ENCODE data around the gene PPCDC. TPM values are rescaled to one million over a fixed set of nuclear protein-coding genes. Genes with fewer than 3 reads are reported as not detected.

Gene PPCDC
- polyA plus RNA-seq, 1 of the 3 experiments (the other 2 are of a cell fraction), result 19.8 TPM

DNA sequence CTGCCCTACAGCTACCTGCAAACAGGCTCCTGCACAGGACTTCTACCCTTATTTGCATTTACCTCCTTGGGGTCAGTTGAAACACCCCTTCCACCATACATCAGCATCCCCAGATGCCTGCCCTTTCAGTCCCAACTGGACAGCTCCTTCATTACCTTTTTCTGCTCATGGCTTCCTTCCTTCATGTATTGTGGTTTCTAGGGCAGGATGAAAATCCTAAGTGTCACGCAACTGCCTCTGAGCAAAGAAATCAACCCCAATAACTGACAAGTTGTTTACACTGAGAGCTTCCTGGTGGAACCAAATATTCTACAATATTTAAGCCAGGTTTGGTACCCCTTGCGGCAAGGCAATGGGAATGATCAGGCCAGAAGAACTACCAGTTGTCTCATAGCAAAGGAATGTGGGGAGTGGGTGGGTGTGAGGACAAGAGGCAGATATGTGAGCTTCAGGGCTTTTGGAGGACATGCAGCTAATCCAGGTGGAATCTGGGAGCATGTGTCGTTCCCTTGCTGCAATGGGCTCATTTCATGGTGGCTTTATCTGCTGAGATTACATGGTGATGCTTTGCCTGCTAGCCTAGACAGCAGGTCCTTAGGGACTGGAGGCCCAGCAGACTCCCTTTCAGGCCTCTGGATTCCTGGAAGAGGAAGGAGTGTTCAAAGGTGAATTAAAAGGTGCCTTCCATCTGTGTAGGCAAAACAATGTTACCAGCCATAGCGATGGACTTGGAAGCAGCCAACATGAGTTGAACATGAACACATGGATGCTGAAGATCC lies 34.9 kb downstream of the PPCDC start:
- Histone ChIP-seq H2AFZ (ENCODE audit: low read depth) (no peak overlapping the region), H3K9me2 (no peaks in the 10 kb centered on the region), H3K79me2 (ENCODE audit: insufficient read depth) (no peaks in the 10 kb centered on the region), H3K4me3 (ENCODE audit: low read depth in 2 of 2, low read length in 1 of 2) (no peak overlapping the region), H3K36me3 (replicated peaks in 1 of 2; ENCODE audit: control insufficient read depth in 1 of 2, insufficient read depth in 2 of 2, low read length in 1 of 2) (no peaks in the 10 kb centered on the region), H4K20me1 (ENCODE audit: insufficient read depth) (no peaks in the 10 kb centered on the region), H3K4me1 (ENCODE audit: control insufficient read depth in 1 of 2, insufficient read depth in 2 of 2, low read depth in 1 of 2, low read length in 1 of 2) (peaks cover 0 to 3% of the 10 kb centered on the region in 2 experiments; a peak in 1 of 4 replicates), H3K27me3 (ENCODE audit: insufficient read depth) (no peaks in the 10 kb centered on the region), H3F3A (replicated peaks; ENCODE audit: insufficient read depth) (no peaks in the 10 kb centered on the region), H3K27ac (ENCODE audit: low read depth in 2 of 2, low read length in 1 of 2) (no peak overlapping the region), H3K9me3 (no peaks in the 10 kb centered on the region), H3K9ac (no peak overlapping the region), H3K4me2 (no peak overlapping the region)
- WGBS (ENCODE audit: low lambda C conversion rate), result 98% methylated on average over 4 of the region's 4 CpGs
- CTCF ChIA-PET, result interaction anchor here (1.1 kb wide), 1 partner anchor 29 kb away, joined by 4 read pairs; no protein-coding TSS in a partner anchor
- DNase-seq, result no peak
- TF ChIP-seq, protein P1, sequence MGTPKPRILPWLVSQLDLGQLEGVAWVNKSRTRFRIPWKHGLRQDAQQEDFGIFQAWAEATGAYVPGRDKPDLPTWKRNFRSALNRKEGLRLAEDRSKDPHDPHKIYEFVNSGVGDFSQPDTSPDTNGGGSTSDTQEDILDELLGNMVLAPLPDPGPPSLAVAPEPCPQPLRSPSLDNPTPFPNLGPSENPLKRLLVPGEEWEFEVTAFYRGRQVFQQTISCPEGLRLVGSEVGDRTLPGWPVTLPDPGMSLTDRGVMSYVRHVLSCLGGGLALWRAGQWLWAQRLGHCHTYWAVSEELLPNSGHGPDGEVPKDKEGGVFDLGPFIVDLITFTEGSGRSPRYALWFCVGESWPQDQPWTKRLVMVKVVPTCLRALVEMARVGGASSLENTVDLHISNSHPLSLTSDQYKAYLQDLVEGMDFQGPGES (IDR thresholded peaks at IDR 0.05; ENCODE audit: low read depth, low read length), result no peak
- TF ChIP-seq, protein P2, sequence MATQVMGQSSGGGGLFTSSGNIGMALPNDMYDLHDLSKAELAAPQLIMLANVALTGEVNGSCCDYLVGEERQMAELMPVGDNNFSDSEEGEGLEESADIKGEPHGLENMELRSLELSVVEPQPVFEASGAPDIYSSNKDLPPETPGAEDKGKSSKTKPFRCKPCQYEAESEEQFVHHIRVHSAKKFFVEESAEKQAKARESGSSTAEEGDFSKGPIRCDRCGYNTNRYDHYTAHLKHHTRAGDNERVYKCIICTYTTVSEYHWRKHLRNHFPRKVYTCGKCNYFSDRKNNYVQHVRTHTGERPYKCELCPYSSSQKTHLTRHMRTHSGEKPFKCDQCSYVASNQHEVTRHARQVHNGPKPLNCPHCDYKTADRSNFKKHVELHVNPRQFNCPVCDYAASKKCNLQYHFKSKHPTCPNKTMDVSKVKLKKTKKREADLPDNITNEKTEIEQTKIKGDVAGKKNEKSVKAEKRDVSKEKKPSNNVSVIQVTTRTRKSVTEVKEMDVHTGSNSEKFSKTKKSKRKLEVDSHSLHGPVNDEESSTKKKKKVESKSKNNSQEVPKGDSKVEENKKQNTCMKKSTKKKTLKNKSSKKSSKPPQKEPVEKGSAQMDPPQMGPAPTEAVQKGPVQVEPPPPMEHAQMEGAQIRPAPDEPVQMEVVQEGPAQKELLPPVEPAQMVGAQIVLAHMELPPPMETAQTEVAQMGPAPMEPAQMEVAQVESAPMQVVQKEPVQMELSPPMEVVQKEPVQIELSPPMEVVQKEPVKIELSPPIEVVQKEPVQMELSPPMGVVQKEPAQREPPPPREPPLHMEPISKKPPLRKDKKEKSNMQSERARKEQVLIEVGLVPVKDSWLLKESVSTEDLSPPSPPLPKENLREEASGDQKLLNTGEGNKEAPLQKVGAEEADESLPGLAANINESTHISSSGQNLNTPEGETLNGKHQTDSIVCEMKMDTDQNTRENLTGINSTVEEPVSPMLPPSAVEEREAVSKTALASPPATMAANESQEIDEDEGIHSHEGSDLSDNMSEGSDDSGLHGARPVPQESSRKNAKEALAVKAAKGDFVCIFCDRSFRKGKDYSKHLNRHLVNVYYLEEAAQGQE (IDR thresholded peaks at IDR 0.05; ENCODE audit: low read depth, low read length), result no peak
- TF ChIP-seq, protein P3, sequence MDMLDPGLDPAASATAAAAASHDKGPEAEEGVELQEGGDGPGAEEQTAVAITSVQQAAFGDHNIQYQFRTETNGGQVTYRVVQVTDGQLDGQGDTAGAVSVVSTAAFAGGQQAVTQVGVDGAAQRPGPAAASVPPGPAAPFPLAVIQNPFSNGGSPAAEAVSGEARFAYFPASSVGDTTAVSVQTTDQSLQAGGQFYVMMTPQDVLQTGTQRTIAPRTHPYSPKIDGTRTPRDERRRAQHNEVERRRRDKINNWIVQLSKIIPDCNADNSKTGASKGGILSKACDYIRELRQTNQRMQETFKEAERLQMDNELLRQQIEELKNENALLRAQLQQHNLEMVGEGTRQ (IDR thresholded peaks at IDR 0.05; ENCODE audit: borderline replicate concordance, low read depth, low read length), result no peak
- no peak for TF ChIP-seq USF1 (IDR thresholded peaks at IDR 0.05; ENCODE audit: borderline replicate concordance, low read depth)
- TF ChIP-seq NRF1 (IDR thresholded peaks at IDR 0.05; ENCODE audit: low read depth, low read length), result no peak
- no peak for TF ChIP-seq MEF2A (IDR thresholded peaks at IDR 0.05; ENCODE audit: borderline replicate concordance, low read depth)
- POLR2A ChIA-PET, result interaction anchor here (1.0 kb wide), 1 partner anchor 8 kb away, joined by 5 read pairs; no protein-coding TSS in a partner anchor

- no peaks in the 10 kb centered on the region for H3K79me2 ChIP-seq (ENCODE audit: insufficient read depth)
- TF ChIP-seq CHD2 (IDR thresholded peaks at IDR 0.05; ENCODE audit: low read length, partially characterized antibody), result no peak
- TF ChIP-seq JUND (IDR thresholded peaks at IDR 0.05), result no peak
- TF ChIP-seq MXI1 (IDR thresholded peaks at IDR 0.05; ENCODE audit: low read depth, low read length), result no peak
- DNase-seq, result no peak
Measured at GRCh38 chr15:75059607-75060006, 36.2 kb downstream of the PPCDC start.

More at GRCh38 chr15:75059607-75060006, 36.2 kb downstream of the PPCDC start:
- Histone ChIP-seq H3K36me3 (replicated peaks in 1 of 2; ENCODE audit: control insufficient read depth in 1 of 2, insufficient read depth in 2 of 2, low read length in 1 of 2) (no peaks in the 10 kb centered on the region), H3K27me3 (ENCODE audit: insufficient read depth) (no peaks in the 10 kb centered on the region), H3F3A (replicated peaks; ENCODE audit: insufficient read depth) (peaks cover 2% of the 10 kb centered on the region), H3K27ac (ENCODE audit: low read depth in 2 of 2, low read length in 1 of 2) (no peak overlapping the region), H3K9ac (no peak overlapping the region), H4K20me1 (ENCODE audit: insufficient read depth) (no peaks in the 10 kb centered on the region), H3K9me2 (no peaks in the 10 kb centered on the region), H3K4me1 (ENCODE audit: control insufficient read depth in 1 of 2, insufficient read depth in 2 of 2, low read depth in 1 of 2, low read length in 1 of 2) (peaks cover 0 to 3% of the 10 kb centered on the region in 2 experiments; a peak in 1 of 4 replicates), H3K4me3 (ENCODE audit: low read depth in 2 of 2, low read length in 1 of 2) (no peak overlapping the region), H3K4me2 (no peak overlapping the region), H3K9me3 (no peaks in the 10 kb centered on the region), H2AFZ (ENCODE audit: low read depth) (no peak overlapping the region)
- POLR2A ChIA-PET, result no interaction called here
- WGBS (ENCODE audit: low lambda C conversion rate), result 79% methylated on average over 5 of the region's 5 CpGs
- CTCF ChIA-PET, result no interaction called here
